ENCODE data around the gene PPP1R37. TPM values are rescaled to one million over a fixed set of nuclear protein-coding genes. Genes with fewer than 3 reads are reported as not detected.

PPP1R37 gene
- polyA plus RNA-seq, 3 donors = 0.10 to 11.8 (median 0.22) TPM

DNA sequence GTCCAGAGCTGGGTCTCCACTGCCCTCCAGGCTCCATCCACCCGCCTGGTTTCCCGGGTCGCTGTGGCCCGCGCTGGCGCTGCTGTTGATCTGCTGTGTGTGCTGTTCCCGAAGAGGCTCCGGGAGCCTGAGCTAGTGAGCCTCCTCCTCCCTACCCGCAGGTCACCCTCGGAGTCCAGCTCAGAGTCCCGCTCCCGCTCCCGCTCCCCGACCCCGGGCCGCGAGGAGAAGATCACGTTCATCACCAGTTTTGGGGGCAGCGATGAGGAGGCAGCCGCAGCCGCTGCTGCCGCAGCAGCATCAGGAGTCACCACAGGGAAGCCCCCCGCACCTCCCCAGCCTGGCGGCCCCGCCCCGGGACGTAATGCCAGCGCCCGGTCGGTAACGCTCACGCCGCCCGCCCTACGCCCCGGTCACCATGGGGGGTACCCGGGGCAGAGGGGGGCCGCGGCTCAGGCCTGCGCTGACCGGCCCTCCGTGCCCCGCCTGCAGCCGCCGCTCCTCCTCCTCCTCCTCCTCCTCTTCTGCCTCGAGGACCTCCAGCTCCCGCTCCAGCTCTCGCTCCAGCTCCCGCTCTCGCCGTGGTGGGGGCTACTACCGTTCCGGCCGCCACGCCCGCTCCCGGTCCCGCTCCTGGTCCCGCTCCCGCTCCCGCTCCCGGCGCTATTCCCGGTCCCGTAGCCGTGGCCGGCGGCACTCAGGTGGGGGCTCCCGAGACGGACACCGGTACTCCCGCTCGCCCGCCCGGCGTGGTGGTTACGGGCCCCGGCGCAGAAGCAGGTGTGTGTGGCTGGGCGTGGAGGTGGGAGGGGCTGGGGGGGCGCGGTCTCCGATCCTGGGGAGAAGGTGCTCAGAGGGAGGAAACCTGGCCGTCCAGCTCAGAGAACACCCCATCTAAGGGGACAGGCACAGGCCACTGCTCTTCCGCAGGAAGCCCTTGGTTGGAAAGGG, 28.9 kb upstream of the PPP1R37 start:
- Histone ChIP-seq H3K27ac (ENCODE audit: low read depth in 1 of 2, low read length in 2 of 2) (no peak overlapping the region), H3K9ac (ENCODE audit: insufficient read depth, low read length, poor library complexity, severe bottlenecking) (no peak overlapping the region), H3K4me3 (replicated peaks in 1 of 3; ENCODE audit: low read depth in 2 of 3, low read length in 3 of 3) (no peak overlapping the region), H3K4me1 (ENCODE audit: control insufficient read depth in 1 of 2, insufficient read depth in 2 of 2, low read length in 2 of 2) (no peaks in the 10 kb centered on the region), H3K79me2 (ENCODE audit: insufficient read depth, low read length) (peaks cover 34% of the 10 kb centered on the region), H3K27me3 (ENCODE audit: control insufficient read depth in 2 of 2, insufficient read depth in 2 of 2, low read length in 2 of 2) (no peaks in the 10 kb centered on the region), H3K9me3 (replicated peaks in 1 of 2; ENCODE audit: control insufficient read depth in 1 of 2, insufficient read depth in 1 of 2, low read length in 2 of 2) (no peaks in the 10 kb centered on the region), H3K36me3 (replicated peaks in 1 of 2; ENCODE audit: control insufficient read depth in 1 of 2, insufficient read depth in 2 of 2, low read length in 2 of 2) (peaks cover 89 to 99% of the 10 kb centered on the region in 2 donors), H4K20me1 (ENCODE audit: insufficient read depth, low read length) (peaks cover 88% of the 10 kb centered on the region), H3K4me2 (replicated peaks; ENCODE audit: extremely low read depth, low read length, poor library complexity, severe bottlenecking) (no peak overlapping the region), H2AFZ (ENCODE audit: insufficient read depth, low read depth, low read length, poor library complexity, severe bottlenecking) (no peak overlapping the region)
- intact Hi-C loops (cut with micrococcal nuclease) = no loop called here
- DNase-seq = no peak
- WGBS (ENCODE audit: insufficient coverage) = 97% methylated on average over 52 of the region's 85 CpGs
- Mint-ChIP-seq H3K36me3 (peaks cover 65 to 95% of the 10 kb centered on the region in 2 donors), H3K27ac (peak overlapping the region in 2 of 7 donors; percentile 16 to 50), H3K9me3 (peaks cover 0 to 3% (median 0%) of the 10 kb centered on the region in 7 donors), H3K4me1 (peaks cover 3% of the 10 kb centered on the region), H3K27me3 (ENCODE audit: low read depth in 3 of 3) (peaks cover 0 to 2% (median 0%) of the 10 kb centered on the region in 3 donors), H3K4me3 (no peak overlapping the region)
- no peak for TF ChIP-seq CTCF (IDR thresholded peaks at IDR 0.05)

GRCh38 chr19:45066921-45067661, 25.9 kb upstream of the PPP1R37 start:
- Histone ChIP-seq H3K4me1 (ENCODE audit: control insufficient read depth in 1 of 2, insufficient read depth in 2 of 2, low read length in 2 of 2) (no peaks in the 10 kb centered on the region), H3K4me3 (replicated peaks in 1 of 3; ENCODE audit: low read depth in 2 of 3, low read length in 3 of 3) (no peak overlapping the region), H3K27ac (ENCODE audit: low read depth in 1 of 2, low read length in 2 of 2) (no peak overlapping the region), H3K27me3 (ENCODE audit: control insufficient read depth in 2 of 2, insufficient read depth in 2 of 2, low read length in 2 of 2) (no peaks in the 10 kb centered on the region), H3K9ac (ENCODE audit: insufficient read depth, low read length, poor library complexity, severe bottlenecking) (no peak overlapping the region), H2AFZ (ENCODE audit: insufficient read depth, low read depth, low read length, poor library complexity, severe bottlenecking) (no peak overlapping the region), H3K36me3 (replicated peaks in 1 of 2; ENCODE audit: control insufficient read depth in 1 of 2, insufficient read depth in 2 of 2, low read length in 2 of 2) (peaks cover 89 to 99% of the 10 kb centered on the region in 2 donors), H3K79me2 (ENCODE audit: insufficient read depth, low read length) (peaks cover 29% of the 10 kb centered on the region), H4K20me1 (ENCODE audit: insufficient read depth, low read length) (peaks cover 90% of the 10 kb centered on the region), H3K9me3 (replicated peaks in 1 of 2; ENCODE audit: control insufficient read depth in 1 of 2, insufficient read depth in 1 of 2, low read length in 2 of 2) (no peaks in the 10 kb centered on the region), H3K4me2 (replicated peaks; ENCODE audit: extremely low read depth, low read length, poor library complexity, severe bottlenecking) (no peak overlapping the region)
- TF ChIP-seq CTCF (IDR thresholded peaks at IDR 0.05) = no peak
- H3K27me3 Mint-ChIP-seq (ENCODE audit: low read depth in 3 of 3) = no peaks in the 10 kb centered on the region
- WGBS (ENCODE audit: insufficient coverage) = 95% methylated on average over 37 of the region's 38 CpGs
- no peak overlapping the region for H3K4me3 Mint-ChIP-seq
- intact Hi-C loops (cut with micrococcal nuclease) = no loop called here
- no peak overlapping the region for H3K27ac Mint-ChIP-seq
- H3K36me3 Mint-ChIP-seq = peaks cover 61 to 95% of the 10 kb centered on the region in 2 donors
- peaks cover 0 to 3% (median 0%) of the 10 kb centered on the region in 7 donors for H3K9me3 Mint-ChIP-seq
- H3K4me1 Mint-ChIP-seq = peaks cover 3% of the 10 kb centered on the region
- DNase-seq = no peak
